Measurements from ENCODE around the gene FAM20A. TPM values are rescaled to one million over a fixed set of nuclear protein-coding genes. Genes with fewer than 3 reads are reported as not detected.

FAM20A gene
- total RNA-seq, 2 experiments from 2014 or later, result not detected

- H3K4me1 Mint-ChIP-seq (ENCODE audit: low read depth), result no peaks in the 10 kb centered on the region
- no peaks in the 10 kb centered on the region for H3K9me3 Mint-ChIP-seq
- no peaks in the 10 kb centered on the region for H3K27me3 Mint-ChIP-seq (ENCODE audit: low read depth)
- DNase-seq, result no peak
- no peak overlapping the region for H3K4me3 Mint-ChIP-seq
- intact Hi-C loops (cut with micrococcal nuclease), result no loop called here
- CTCF ChIA-PET, result no interaction called here
- no peak overlapping the region for H3K27ac Mint-ChIP-seq
- no peaks in the 10 kb centered on the region for H3K36me3 Mint-ChIP-seq (ENCODE audit: low read depth)
Observed at GRCh38 chr17:68581863-68582645, 19.1 kb downstream of the FAM20A start.

- Mint-ChIP-seq H3K27me3 (ENCODE audit: low read depth) (no peaks in the 10 kb centered on the region), H3K27ac (no peak overlapping the region), H3K4me1 (ENCODE audit: low read depth) (no peaks in the 10 kb centered on the region), H3K4me3 (no peak overlapping the region), H3K9me3 (no peaks in the 10 kb centered on the region), H3K36me3 (ENCODE audit: low read depth) (no peaks in the 10 kb centered on the region)
- DNase-seq, result no peak
- intact Hi-C loops (cut with micrococcal nuclease), result no loop called here
- CTCF ChIA-PET, result no interaction called here
Observed at GRCh38 chr17:68580236-68580770, 20.9 kb downstream of the FAM20A start.

GRCh38 chr17:68579194-68579927 lies 21.8 kb downstream of the FAM20A start:
- no peaks in the 10 kb centered on the region for H3K9me3 Mint-ChIP-seq
- H3K27me3 Mint-ChIP-seq (ENCODE audit: low read depth), result no peaks in the 10 kb centered on the region
- no peak for DNase-seq
- no peaks in the 10 kb centered on the region for H3K4me1 Mint-ChIP-seq (ENCODE audit: low read depth)
- intact Hi-C loops (cut with micrococcal nuclease), result no loop called here
- H3K4me3 Mint-ChIP-seq, result no peak overlapping the region
- H3K36me3 Mint-ChIP-seq (ENCODE audit: low read depth), result no peaks in the 10 kb centered on the region
- H3K27ac Mint-ChIP-seq, result no peak overlapping the region
- CTCF ChIA-PET, result no interaction called here

GRCh38 chr17:68578236-68578635 lies 22.9 kb downstream of the FAM20A start:
- intact Hi-C loops (cut with micrococcal nuclease), result no loop called here
- no peak for DNase-seq
- H3K27ac Mint-ChIP-seq, result no peak overlapping the region
- H3K4me1 Mint-ChIP-seq (ENCODE audit: low read depth), result no peaks in the 10 kb centered on the region
- H3K36me3 Mint-ChIP-seq (ENCODE audit: low read depth), result no peaks in the 10 kb centered on the region
- no peaks in the 10 kb centered on the region for H3K27me3 Mint-ChIP-seq (ENCODE audit: low read depth)
- no peaks in the 10 kb centered on the region for H3K9me3 Mint-ChIP-seq
- CTCF ChIA-PET, result interaction anchor here (0.6 kb wide), 1 partner anchor 54 kb away, joined by 3 read pairs; no protein-coding TSS in a partner anchor
- H3K4me3 Mint-ChIP-seq, result no peak overlapping the region

GRCh38 chr17:68577497-68577821 lies 23.7 kb downstream of the FAM20A start:
- Mint-ChIP-seq H3K27me3 (ENCODE audit: low read depth) (no peaks in the 10 kb centered on the region), H3K9me3 (no peaks in the 10 kb centered on the region), H3K27ac (no peak overlapping the region), H3K4me1 (ENCODE audit: low read depth) (no peaks in the 10 kb centered on the region), H3K4me3 (no peak overlapping the region), H3K36me3 (ENCODE audit: low read depth) (no peaks in the 10 kb centered on the region)
- intact Hi-C loops (cut with micrococcal nuclease), result no loop called here
- CTCF ChIA-PET, result no interaction called here
- DNase-seq, result no peak

GRCh38 chr17:68576811-68577496 lies 24.2 kb downstream of the FAM20A start:
- Mint-ChIP-seq H3K36me3 (ENCODE audit: low read depth) (no peaks in the 10 kb centered on the region), H3K4me1 (ENCODE audit: low read depth) (no peaks in the 10 kb centered on the region), H3K27ac (no peak overlapping the region), H3K27me3 (ENCODE audit: low read depth) (no peaks in the 10 kb centered on the region), H3K9me3 (no peaks in the 10 kb centered on the region), H3K4me3 (no peak overlapping the region)
- intact Hi-C loops (cut with micrococcal nuclease), result no loop called here
- CTCF ChIA-PET, result no interaction called here
- no peak for DNase-seq

- no peak overlapping the region for H3K4me3 Mint-ChIP-seq
- no peak overlapping the region for H3K27ac Mint-ChIP-seq
Observed at GRCh38 chr17:68576137-68576536, 25.0 kb downstream of the FAM20A start.

GRCh38 chr17:68573338-68573737 lies 27.8 kb downstream of the FAM20A start:
- intact Hi-C loops (cut with micrococcal nuclease), result no loop called here

More at GRCh38 chr17:68576137-68576536, 25.0 kb downstream of the FAM20A start:
- no peaks in the 10 kb centered on the region for H3K27me3 Mint-ChIP-seq (ENCODE audit: low read depth)
- CTCF ChIA-PET, result interaction anchor here (0.6 kb wide), 1 partner anchor 31 kb away, joined by 3 read pairs; no protein-coding TSS in a partner anchor
- intact Hi-C loops (cut with micrococcal nuclease), result no loop called here
- no peaks in the 10 kb centered on the region for H3K9me3 Mint-ChIP-seq
- DNase-seq, result no peak
- H3K36me3 Mint-ChIP-seq (ENCODE audit: low read depth), result no peaks in the 10 kb centered on the region
- H3K4me1 Mint-ChIP-seq (ENCODE audit: low read depth), result no peaks in the 10 kb centered on the region

GRCh38 chr17:68572138-68572842 lies 28.9 kb downstream of the FAM20A start:
- Mint-ChIP-seq H3K27me3 (ENCODE audit: low read depth) (no peaks in the 10 kb centered on the region), H3K9me3 (no peaks in the 10 kb centered on the region), H3K27ac (no peak overlapping the region), H3K36me3 (ENCODE audit: low read depth) (no peaks in the 10 kb centered on the region), H3K4me3 (no peak overlapping the region), H3K4me1 (ENCODE audit: low read depth) (no peaks in the 10 kb centered on the region)
- intact Hi-C loops (cut with micrococcal nuclease), result no loop called here
- CTCF ChIA-PET, result interaction anchor here (0.7 kb wide), 1 partner anchor 174 kb away, joined by 3 read pairs; no protein-coding TSS in a partner anchor
- DNase-seq, result no peak

More at GRCh38 chr17:68573338-68573737, 27.8 kb downstream of the FAM20A start:
- no peak overlapping the region for H3K4me3 Mint-ChIP-seq
- no peaks in the 10 kb centered on the region for H3K9me3 Mint-ChIP-seq
- CTCF ChIA-PET, result no interaction called here
- H3K27me3 Mint-ChIP-seq (ENCODE audit: low read depth), result no peaks in the 10 kb centered on the region
- H3K4me1 Mint-ChIP-seq (ENCODE audit: low read depth), result no peaks in the 10 kb centered on the region
- no peaks in the 10 kb centered on the region for H3K36me3 Mint-ChIP-seq (ENCODE audit: low read depth)
- no peak overlapping the region for H3K27ac Mint-ChIP-seq
- no peak for DNase-seq

GRCh38 chr17:68570526-68570925 lies 30.6 kb downstream of the FAM20A start:
- intact Hi-C loops (cut with micrococcal nuclease), result no loop called here
- H3K27me3 Mint-ChIP-seq (ENCODE audit: low read depth), result no peaks in the 10 kb centered on the region
- H3K4me1 Mint-ChIP-seq (ENCODE audit: low read depth), result no peaks in the 10 kb centered on the region
- H3K9me3 Mint-ChIP-seq, result no peaks in the 10 kb centered on the region
- CTCF ChIA-PET, result interaction anchor here (1.0 kb wide), 1 partner anchor 19 kb away, joined by 3 read pairs; no protein-coding TSS in a partner anchor
- DNase-seq, result no peak
- H3K36me3 Mint-ChIP-seq (ENCODE audit: low read depth), result no peaks in the 10 kb centered on the region
- no peak overlapping the region for H3K27ac Mint-ChIP-seq
- no peak overlapping the region for H3K4me3 Mint-ChIP-seq

GRCh38 chr17:68569346-68569745 lies 31.8 kb downstream of the FAM20A start:
- H3K4me3 Mint-ChIP-seq, result no peak overlapping the region
- H3K27ac Mint-ChIP-seq, result no peak overlapping the region
- H3K4me1 Mint-ChIP-seq (ENCODE audit: low read depth), result no peaks in the 10 kb centered on the region
- intact Hi-C loops (cut with micrococcal nuclease), result no loop called here
- H3K9me3 Mint-ChIP-seq, result no peaks in the 10 kb centered on the region
- DNase-seq, result no peak
- no peaks in the 10 kb centered on the region for H3K36me3 Mint-ChIP-seq (ENCODE audit: low read depth)
- no peaks in the 10 kb centered on the region for H3K27me3 Mint-ChIP-seq (ENCODE audit: low read depth)
- CTCF ChIA-PET, result no interaction called here

GRCh38 chr17:68568581-68568980 lies 32.6 kb downstream of the FAM20A start:
- H3K27me3 Mint-ChIP-seq (ENCODE audit: low read depth), result no peaks in the 10 kb centered on the region

More at GRCh38 chr17:68568581-68568980, 32.6 kb downstream of the FAM20A start:
- no peak for DNase-seq
- Mint-ChIP-seq H3K36me3 (ENCODE audit: low read depth) (no peaks in the 10 kb centered on the region), H3K4me3 (no peak overlapping the region), H3K9me3 (no peaks in the 10 kb centered on the region), H3K4me1 (ENCODE audit: low read depth) (no peaks in the 10 kb centered on the region), H3K27ac (no peak overlapping the region)
- CTCF ChIA-PET, result no interaction called here
- intact Hi-C loops (cut with micrococcal nuclease), result no loop called here

Measured in activated naive CD4-positive, alpha-beta T cell treated with anti-CD3 and anti-CD28 coated beads for 36 hours (primary cell).